NCI-H526 (cell line): Measurements from ENCODE around the gene RAPGEF5.

Source experiments
- DNase-seq, 2 experiments: peaks; one replicate each; lab custom pipeline; 2025; lab: John Stamatoyannopoulos, UW

Gene RAPGEF5

DNA sequence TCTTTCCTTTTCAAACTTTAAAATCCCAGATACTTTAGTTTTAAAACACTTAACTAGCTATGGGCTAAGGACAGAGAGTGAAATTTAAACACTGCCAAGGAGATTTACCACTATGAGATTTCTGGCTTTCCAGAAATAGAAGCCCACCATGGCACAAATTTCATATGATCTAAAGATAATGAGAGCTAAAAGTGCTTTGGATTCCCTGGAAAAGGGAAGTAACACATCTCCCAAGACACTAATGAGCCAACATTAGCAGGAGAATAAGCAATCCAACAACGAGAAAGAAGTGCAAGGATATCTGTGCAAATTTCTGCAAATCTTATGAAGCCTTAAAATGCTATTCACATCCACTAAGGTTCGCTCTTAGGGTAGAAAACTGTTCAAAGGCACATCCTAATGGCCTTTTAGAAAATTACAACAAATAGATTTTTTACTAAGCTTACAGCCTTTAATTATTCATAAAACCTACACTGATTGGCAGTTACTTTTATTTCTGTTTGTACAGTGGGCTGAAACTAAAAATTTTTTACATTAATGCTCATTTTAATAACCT is 100.3 kb downstream of the RAPGEF5 start:
- DNase-seq = no peak

- no peak for DNase-seq
Measured at GRCh38 chr7:22255834-22256233, 101.1 kb downstream of the RAPGEF5 start.

DNA sequence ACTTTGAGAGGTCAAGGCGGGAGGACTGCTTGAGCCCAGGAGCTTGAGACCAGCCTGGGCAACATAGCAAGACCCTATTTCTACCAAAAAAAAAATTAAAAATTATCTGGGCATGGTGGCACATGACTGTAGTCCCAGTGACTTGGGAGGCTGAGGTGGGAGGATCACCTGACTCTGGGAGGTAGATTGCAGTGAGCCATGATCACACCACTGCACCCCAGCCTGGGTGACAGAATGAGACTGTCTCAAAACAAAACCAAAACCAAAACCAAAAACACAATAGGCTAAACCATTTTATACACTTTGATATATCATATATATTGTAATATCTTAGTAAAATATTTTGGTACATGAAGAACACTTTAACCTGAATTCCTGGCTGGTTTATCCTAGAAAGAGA is 101.6 kb downstream of the RAPGEF5 start:
- DNase-seq = no peak

GRCh38 chr7:22252936-22253536 is 103.9 kb downstream of the RAPGEF5 start:
- no peak for DNase-seq

DNA sequence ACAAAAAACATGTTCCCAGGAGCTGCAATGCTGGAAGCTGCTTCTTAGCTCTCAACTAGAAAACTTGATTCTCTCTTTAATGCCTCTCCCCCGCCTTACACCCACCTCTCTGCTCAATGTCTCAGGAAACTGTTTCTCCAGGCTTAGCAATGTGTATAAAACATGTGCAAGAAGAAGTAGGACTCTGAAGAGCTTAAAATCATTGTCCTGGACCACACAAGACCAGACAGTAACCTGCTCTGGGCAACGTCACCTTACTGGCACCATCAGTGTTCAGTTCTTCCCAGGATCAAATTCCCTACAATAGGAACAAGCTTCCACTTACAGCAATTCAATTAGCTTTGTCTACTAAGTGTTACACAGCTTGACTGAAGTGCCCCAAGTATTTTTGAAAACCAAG is 104.9 kb downstream of the RAPGEF5 start:
- DNase-seq = no peak

DNA sequence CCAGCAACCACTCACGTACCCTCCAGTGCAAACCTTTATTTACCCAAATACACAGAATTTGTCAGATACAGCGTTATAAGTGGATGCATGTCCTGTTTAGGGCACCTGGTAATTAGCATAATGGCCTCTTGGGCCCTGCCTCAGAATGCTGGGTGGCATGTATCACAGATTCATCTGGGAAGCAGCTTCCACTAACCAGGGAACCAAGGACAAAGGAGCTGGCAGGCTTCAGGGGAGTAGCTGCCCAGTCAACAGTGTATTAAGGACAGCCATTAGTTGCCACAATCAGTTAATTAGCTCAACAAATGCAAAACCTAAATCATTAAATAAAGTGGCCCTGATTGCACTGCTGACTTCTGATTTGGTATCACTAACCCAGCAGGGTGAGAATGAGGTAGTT is 105.7 kb downstream of the RAPGEF5 start:
- DNase-seq = peak in 1 of 2 experiments; percentile 19

DNA sequence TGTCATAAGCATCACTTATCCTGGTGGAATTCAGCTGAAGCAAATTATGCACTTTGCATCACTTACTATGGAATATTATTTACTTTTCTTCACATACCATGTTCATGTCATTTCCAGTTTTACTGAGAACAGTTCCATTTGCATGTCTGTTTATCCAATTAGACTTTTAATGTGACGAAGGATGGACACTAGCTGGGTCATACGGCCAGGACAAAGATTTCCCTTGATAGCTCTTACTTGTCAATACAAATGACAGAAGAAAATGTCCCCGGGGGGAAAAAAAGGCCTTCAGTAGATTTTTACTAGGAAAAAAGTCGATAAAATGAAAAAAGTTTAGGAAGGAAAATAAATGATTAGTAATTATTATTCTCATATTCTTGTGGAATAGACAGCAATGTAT is 106.6 kb downstream of the RAPGEF5 start:
- peak in 1 of 2 experiments; percentile 12 for DNase-seq

GRCh38 chr7:22248111-22248809 is 108.7 kb downstream of the RAPGEF5 start:
- DNase-seq = no peak

- no peak for DNase-seq
Measured at GRCh38 chr7:22241805-22242390, 115.1 kb downstream of the RAPGEF5 start.

- no peak for DNase-seq
Measured at GRCh38 chr7:22240904-22241571, 115.9 kb downstream of the RAPGEF5 start.

DNA sequence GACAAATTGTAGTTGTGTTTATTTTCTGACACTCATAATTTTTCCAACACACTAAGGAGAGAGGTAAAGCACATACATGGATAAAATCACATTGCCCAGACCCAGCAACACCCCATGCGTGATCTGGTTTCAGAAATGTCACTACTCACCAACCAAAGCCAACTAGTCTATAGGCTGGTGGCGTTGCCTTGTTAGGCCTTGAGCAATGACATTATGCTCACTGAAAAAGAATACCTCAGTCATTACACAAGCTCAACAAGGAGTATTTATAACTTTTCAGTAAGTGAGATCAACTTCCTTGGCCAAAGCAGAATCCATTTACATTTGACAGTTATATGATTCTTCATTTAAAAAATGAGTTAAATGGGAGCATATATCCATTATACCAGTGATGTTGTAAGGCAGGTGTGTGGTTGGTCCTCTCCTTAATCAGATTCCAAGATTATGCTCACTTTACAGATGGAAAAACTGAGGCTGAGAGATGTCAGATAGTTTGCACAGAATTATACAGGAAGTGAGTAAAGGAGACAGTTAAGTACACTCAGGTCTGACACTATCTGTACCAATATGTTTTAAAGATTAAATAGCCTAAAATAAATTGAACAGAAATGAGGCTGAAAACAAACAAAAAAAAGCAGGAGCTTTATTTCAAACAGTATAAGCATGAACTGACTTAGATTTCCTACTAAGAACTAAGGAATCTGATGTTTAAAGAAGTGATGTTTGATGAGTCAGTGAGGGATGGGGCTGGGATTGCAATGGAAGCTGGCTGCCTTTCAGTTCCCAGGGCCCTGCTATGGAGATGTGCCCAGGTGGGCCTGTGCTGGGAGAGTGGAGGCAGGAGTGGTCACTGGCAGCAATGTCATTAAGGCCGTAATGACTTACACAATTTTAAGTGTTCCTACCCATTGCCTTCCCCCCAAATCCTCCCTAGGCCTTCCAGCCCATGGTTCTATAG is 118.3 kb downstream of the RAPGEF5 start:
- DNase-seq = no peak

DNA sequence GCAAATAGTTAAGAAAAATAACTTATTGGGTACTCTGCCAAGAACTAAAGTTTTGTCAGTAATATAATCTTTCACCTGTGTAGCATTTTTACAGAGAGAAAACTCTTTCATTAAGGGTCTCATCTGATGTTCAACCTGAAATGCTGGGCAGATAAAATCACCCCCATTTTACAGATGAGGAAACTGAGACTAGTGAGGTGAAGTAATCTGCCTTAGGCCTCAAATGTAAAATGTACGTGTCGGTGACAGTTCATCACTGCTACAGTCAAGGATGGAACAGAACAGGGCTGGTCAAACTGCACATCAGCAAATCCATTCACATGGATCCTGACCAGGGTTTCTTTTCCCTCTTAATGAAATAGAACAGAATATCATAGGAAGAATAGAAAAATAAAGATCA is 121.8 kb downstream of the RAPGEF5 start:
- DNase-seq = no peak

- DNase-seq = peak; percentile 37 to 74
Measured at GRCh38 chr7:22234227-22234626, 122.7 kb downstream of the RAPGEF5 start.

DNA sequence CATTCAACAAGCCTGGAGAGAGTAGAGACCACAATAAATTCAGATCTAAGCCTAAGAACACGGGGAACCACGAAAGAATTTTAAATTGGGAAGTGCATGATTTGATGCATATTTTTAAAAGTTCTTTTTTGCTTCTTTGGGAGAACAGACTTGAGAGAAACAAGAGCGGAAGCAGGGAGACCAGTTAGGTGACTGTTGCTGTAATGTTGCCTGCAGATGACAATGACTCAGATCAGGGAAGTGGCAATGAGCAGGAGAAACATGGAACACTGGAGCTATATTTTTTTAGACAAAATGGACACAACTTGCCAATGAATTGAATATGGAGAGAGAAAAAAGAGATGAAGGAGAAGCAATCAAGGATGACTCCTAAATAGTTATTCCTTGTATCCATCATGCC is 125.1 kb downstream of the RAPGEF5 start:
- no peak for DNase-seq

DNA sequence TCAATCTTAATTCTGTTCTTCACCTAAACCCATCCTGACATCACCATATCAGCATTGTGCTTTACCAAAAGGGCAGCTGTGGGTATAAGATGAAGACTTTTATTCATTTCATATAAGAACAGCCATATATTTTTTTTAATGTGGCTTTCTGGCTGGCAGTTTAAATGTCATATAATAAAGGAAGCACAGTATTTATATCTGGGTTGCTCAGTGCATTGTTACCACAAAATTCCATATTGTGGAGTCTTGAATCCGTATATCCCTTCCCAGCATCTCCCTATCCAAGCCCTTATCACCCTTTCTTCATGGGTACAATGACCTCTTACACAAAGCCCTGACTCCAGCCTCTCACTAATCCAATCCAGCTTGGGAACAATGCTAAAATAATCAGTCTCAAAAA is 125.8 kb downstream of the RAPGEF5 start:
- DNase-seq = no peak

- no peak for DNase-seq
Measured at GRCh38 chr7:22230238-22230637, 126.7 kb downstream of the RAPGEF5 start.

DNA sequence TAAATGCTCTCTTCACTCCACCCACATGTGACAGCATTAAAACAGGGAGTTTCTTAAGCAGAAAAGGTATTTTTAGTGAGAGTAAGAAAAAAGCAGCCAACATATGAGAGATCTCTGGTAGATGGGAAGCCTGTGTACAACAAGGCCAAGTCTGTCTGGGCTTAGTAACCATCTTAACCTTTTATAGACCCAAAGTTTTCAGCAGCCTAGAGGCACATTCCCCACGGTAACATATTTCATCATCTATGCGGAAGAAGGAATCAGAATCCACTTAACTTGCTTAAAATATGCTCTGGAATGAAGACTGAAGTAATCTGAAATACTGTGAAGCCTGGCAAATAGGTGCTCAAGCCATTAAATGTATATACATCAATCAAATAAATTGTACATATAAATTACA is 127.8 kb downstream of the RAPGEF5 start:
- DNase-seq = no peak

DNA sequence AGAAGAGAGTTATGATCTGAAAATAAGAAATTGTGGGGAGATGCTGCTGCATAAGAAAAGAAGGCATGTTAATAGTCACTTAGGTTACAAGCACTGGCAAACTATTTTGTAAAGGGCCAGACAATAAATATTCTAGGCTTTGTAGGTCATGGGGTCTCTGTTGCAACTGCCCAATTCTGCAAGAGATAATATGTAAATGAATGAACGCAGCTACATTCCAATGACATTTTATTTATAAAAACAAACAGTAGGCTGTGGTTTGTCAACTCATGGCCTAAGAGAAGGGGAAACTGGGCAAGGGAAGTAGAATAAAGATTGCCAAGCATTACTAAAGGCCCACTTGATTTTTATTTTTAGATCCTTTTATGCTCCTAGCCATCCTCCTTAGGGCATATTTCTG is 133.1 kb downstream of the RAPGEF5 start:
- no peak for DNase-seq

DNA sequence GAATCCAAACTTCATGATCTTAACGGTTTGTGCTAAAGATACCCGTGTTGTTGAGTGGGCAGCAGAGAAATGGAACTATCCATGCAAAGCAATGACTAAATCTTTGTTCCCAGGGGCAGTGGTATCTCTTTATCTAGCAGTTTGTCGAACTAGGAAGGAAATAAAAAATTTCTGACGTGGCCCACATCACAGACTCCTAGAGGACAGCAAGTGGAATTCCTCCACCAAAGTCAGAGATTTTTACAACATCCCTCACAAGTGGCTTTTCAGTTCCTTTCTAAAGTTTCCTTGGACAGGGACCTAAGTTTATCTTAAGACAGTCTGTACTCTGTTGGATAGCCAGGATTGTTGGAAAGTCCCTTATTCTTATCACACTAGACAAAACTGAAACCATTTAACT is 136.0 kb downstream of the RAPGEF5 start:
- DNase-seq = no peak

GRCh38 chr7:22219739-22220493 is 137.0 kb downstream of the RAPGEF5 start:
- no peak for DNase-seq

DNA sequence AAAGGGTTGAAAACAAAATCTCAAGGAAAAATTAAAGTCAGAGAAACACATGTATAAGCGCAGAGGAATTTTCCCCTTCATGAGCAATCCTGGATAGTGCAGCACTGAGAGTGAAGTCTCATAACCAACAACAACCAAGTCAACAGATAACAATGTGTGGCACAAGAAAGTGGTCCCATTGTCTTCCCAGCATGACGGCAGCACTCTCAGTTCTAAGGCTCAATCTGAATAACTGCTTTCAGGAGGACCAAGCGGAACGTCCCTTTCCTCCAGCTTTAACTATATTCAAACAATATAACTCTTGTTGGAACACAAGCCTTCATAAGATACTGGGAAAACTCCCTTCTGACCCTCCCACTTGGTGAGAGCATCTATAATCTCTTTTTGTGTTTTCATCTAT is 137.9 kb downstream of the RAPGEF5 start:
- DNase-seq = no peak
